Osteocyte (in vitro differentiated cells): ENCODE results near the gene TFB2M. TPM values are rescaled to one million over a fixed set of nuclear protein-coding genes. Genes with fewer than 3 reads are reported as not detected.
"Not testable (repeated sequence)": the region's sequence is repeated elsewhere in the genome, so short reads cannot be mapped to it uniquely, and the experiment has no call there.

ENCODE experiments used
- DNase-seq: peaks from one replicate; pipeline ENCODE4 v3.0.0; 2021; ENCODE audit warnings: mixed read lengths; ENCODE audit not compliant: unreplicated experiment; ENCODE audit errors: extremely low spot score
- H3K27ac Mint-ChIP-seq: one replicate; pipeline ENCODE4 v1.8.0; 2021; ENCODE audit warnings: mild to moderate bottlenecking, mixed read lengths; ENCODE audit not compliant: unreplicated experiment
- H3K27me3 Mint-ChIP-seq: one replicate; pipeline ENCODE4 v1.8.0; 2021; ENCODE audit warnings: mixed read lengths; ENCODE audit not compliant: unreplicated experiment
- H3K36me3 Mint-ChIP-seq: one replicate; pipeline ENCODE4 v1.8.0; 2021; ENCODE audit warnings: mixed read lengths; ENCODE audit not compliant: unreplicated experiment
- H3K4me1 Mint-ChIP-seq: one replicate; pipeline ENCODE4 v1.8.0; 2021; ENCODE audit warnings: mixed read lengths; ENCODE audit not compliant: unreplicated experiment
- H3K4me3 Mint-ChIP-seq: one replicate; pipeline ENCODE4 v1.8.0; 2021; ENCODE audit warnings: mild to moderate bottlenecking, moderate library complexity, mixed read lengths; ENCODE audit not compliant: unreplicated experiment
- H3K9me3 Mint-ChIP-seq: one replicate; pipeline ENCODE4 v1.8.0; 2021; ENCODE audit warnings: mixed read lengths; ENCODE audit not compliant: unreplicated experiment
- CTCF ChIP-seq: fragments of 200-600 bp; sonication (generic); IDR thresholded peaks from 2 replicates; pipeline ENCODE4 v1.5.0; 2021; ENCODE audit warnings: antibody characterized with exemption, mild to moderate bottlenecking, moderate library complexity
- total RNA-seq: library from RNA; stranded (reverse); gene quantifications from 2 replicates; pipeline ENCODE4 v1.2.1, GENCODE V29; 2021

Gene TFB2M
- total RNA-seq, 1 donor from 2014 or later, result 12.5 TPM

GRCh38 chr1:246607462-246607861 is 41.4 kb upstream of the TFB2M start:
- no peak for DNase-seq
- peaks cover 8% of the 10 kb centered on the region for H3K36me3 Mint-ChIP-seq
- peaks cover 40% of the 10 kb centered on the region for H3K4me1 Mint-ChIP-seq
- no peak overlapping the region for H3K27ac Mint-ChIP-seq
- TF ChIP-seq CTCF, result no peak
- no peak overlapping the region for H3K4me3 Mint-ChIP-seq
- H3K27me3 Mint-ChIP-seq, result no peaks in the 10 kb centered on the region
- peaks cover 10% of the 10 kb centered on the region for H3K9me3 Mint-ChIP-seq

- H3K9me3 Mint-ChIP-seq, H3K36me3 Mint-ChIP-seq, DNase-seq: not testable (repeated sequence)
Measured at GRCh38 chr1:246605231-246605630, 39.2 kb upstream of the TFB2M start.

GRCh38 chr1:246602194-246602593 is 36.1 kb upstream of the TFB2M start:
- TF ChIP-seq CTCF, result no peak
- Mint-ChIP-seq H3K36me3 (peaks cover 17% of the 10 kb centered on the region), H3K27me3 (no peaks in the 10 kb centered on the region), H3K9me3 (peaks cover 10% of the 10 kb centered on the region), H3K27ac (no peak overlapping the region), H3K4me1 (peaks cover 7% of the 10 kb centered on the region), H3K4me3 (no peak overlapping the region)
- DNase-seq, result no peak

More at GRCh38 chr1:246605231-246605630, 39.2 kb upstream of the TFB2M start:
- H3K27me3 Mint-ChIP-seq, H3K27ac Mint-ChIP-seq, H3K4me3 Mint-ChIP-seq: not testable (repeated sequence)
- H3K4me1 Mint-ChIP-seq, result peaks cover 26% of the 10 kb centered on the region

- Mint-ChIP-seq H3K27me3 (no peaks in the 10 kb centered on the region), H3K9me3 (peaks cover 10% of the 10 kb centered on the region), H3K27ac (no peak overlapping the region), H3K4me1 (peaks cover 21% of the 10 kb centered on the region), H3K36me3 (peaks cover 27% of the 10 kb centered on the region), H3K4me3 (no peak overlapping the region)
- TF ChIP-seq CTCF, result no peak
- DNase-seq, result no peak
Measured at GRCh38 chr1:246600579-246600978, 34.5 kb upstream of the TFB2M start.

GRCh38 chr1:246599315-246599714 is 33.3 kb upstream of the TFB2M start:
- peaks cover 10% of the 10 kb centered on the region for H3K9me3 Mint-ChIP-seq
- no peaks in the 10 kb centered on the region for H3K27me3 Mint-ChIP-seq
- no peak for DNase-seq
- no peak for TF ChIP-seq CTCF
- no peak overlapping the region for H3K4me3 Mint-ChIP-seq
- H3K4me1 Mint-ChIP-seq, result peaks cover 32% of the 10 kb centered on the region
- no peak overlapping the region for H3K27ac Mint-ChIP-seq
- H3K36me3 Mint-ChIP-seq, result peaks cover 27% of the 10 kb centered on the region

GRCh38 chr1:246597971-246598370 is 31.9 kb upstream of the TFB2M start:
- no peak overlapping the region for H3K4me3 Mint-ChIP-seq
- TF ChIP-seq CTCF, result no peak
- H3K27me3 Mint-ChIP-seq, result no peaks in the 10 kb centered on the region
- peaks cover 4% of the 10 kb centered on the region for H3K9me3 Mint-ChIP-seq
- no peak for DNase-seq
- peaks cover 41% of the 10 kb centered on the region for H3K4me1 Mint-ChIP-seq
- peaks cover 23% of the 10 kb centered on the region for H3K36me3 Mint-ChIP-seq
- H3K27ac Mint-ChIP-seq, result no peak overlapping the region
